ENCODE measurements around the gene DNAH3.

- TF ChIP-seq CTCF (IDR thresholded peaks at IDR 0.05) (no peak), REST (IDR thresholded peaks at IDR 0.05) (no peak)
Observed at GRCh38 chr16:21172650-21173049, 22.0 kb upstream of the DNAH3 start.
